GM23248 (cell line): ENCODE measurements around the gene RFX2.

ENCODE experiments used
- EZH2 ChIP-seq: fragments of 200-600 bp; sonication (generic); IDR thresholded peaks from 2 replicates; pipeline ENCODE4 v1.6.1; 2018; ENCODE audit warnings: antibody characterized with exemption, mild to moderate bottlenecking; ENCODE audit not compliant: insufficient read depth, poor library complexity, severe bottlenecking
- EZH2phosphoT487 ChIP-seq: fragments of 200-600 bp; sonication (generic); IDR thresholded peaks from 2 replicates; pipeline ENCODE4 v1.6.1; 2018; ENCODE audit warnings: antibody characterized with exemption, moderate library complexity, mild to moderate bottlenecking, low read depth; ENCODE audit not compliant: insufficient read depth

GRCh38 chr19:5956728-5957127 is 153.6 kb downstream of the RFX2 start:
- TF ChIP-seq EZH2: no peak
- no peak for TF ChIP-seq EZH2phosphoT487
